ENCODE results near the gene KMT2A. TPM values are rescaled to one million over a fixed set of nuclear protein-coding genes. Genes with fewer than 3 reads are reported as not detected.
A peak's percentile ranks its signal among the peaks of the same experiment; 100 is the strongest.

Gene KMT2A
- total and polyA plus RNA-seq, 10 of the 15 experiments (the other 5 are each of a cell fraction or from before 2014, with no cell fraction given), result 6.1 to 56.9 (median 25.4) TPM

GRCh38 chr11:118406599-118407166 lies 29.6 kb upstream of the KMT2A start:
- SMC1A ChIA-PET (ENCODE audit: uncharacterized antibody, unreplicated experiment), result interaction anchor here (0.7 to 1.3 kb wide), 5 partner anchors 12 to 208 kb away, joined by 3 to 7 read pairs (median 4); no protein-coding TSS in a partner anchor
- FAIRE-seq, result peak; percentile 61

More at GRCh38 chr11:118406599-118407166, 29.6 kb upstream of the KMT2A start:
- DNase-seq (ENCODE audit: low read depth, low spot score) (peak; percentile 17), ATAC-seq (peak; percentile 12; the same call in 2 of the 3 replicates)
- H2AFZ ChIP-seq (ENCODE audit: control insufficient read depth, low read depth, low read length), result no peak overlapping the region
- 72% methylated on average over 7 of the region's 7 CpGs for WGBS (ENCODE audit: insufficient coverage, insufficient replicate concordance, low lambda C conversion rate, missing lambda C conversion rate)
- H3K27me3 ChIP-seq (replicated peaks in 1 of 2; ENCODE audit: control insufficient read depth in 2 of 2, insufficient read depth in 2 of 2, low read length in 1 of 2), result no peaks in the 10 kb centered on the region
- BruUV-seq (replicated peaks), result no TSS peak
- ChIA-PET RAD21 (ENCODE audit: unreplicated experiment) (interaction anchor here (0.6 to 0.7 kb wide), 2 partner anchors 79 to 119 kb away, joined by 3 read pairs; no protein-coding TSS in a partner anchor), POLR2A (no interaction called here), CTCF (interaction anchor here (0.6 to 1.5 kb wide), 6 partner anchors 9 to 208 kb away, joined by 3 to 5 read pairs (median 3); no protein-coding TSS in a partner anchor)
- TF ChIP-seq MAX (IDR thresholded peaks at IDR 0.05; ENCODE audit: low read depth, low read length) (no peak), MXI1 (IDR thresholded peaks at IDR 0.05; ENCODE audit: low read depth, low read length) (no peak), ZBTB11 (CRISPR knock-in tag; IDR thresholded peaks at IDR 0.05) (no peak), SUZ12 (IDR thresholded peaks at IDR 0.05; ENCODE audit: unreplicated experiment) (no peak), MTA2 (IDR thresholded peaks at IDR 0.05; ENCODE audit: low read depth) (no peak), MYB (IDR thresholded peaks at IDR 0.05; ENCODE audit: borderline replicate concordance, low read depth, low read length) (no peak), NRF1 (conservative IDR thresholded peaks at IDR 0.05; ENCODE audit: low read depth, low read length) (no peak), KLF5 (IDR thresholded peaks at IDR 0.05; ENCODE audit: partially characterized antibody) (no peak)
- no peak overlapping the region for H3K27ac ChIP-seq (ENCODE audit: control insufficient read depth, insufficient read depth)
- peaks cover 55% of the 10 kb centered on the region for H3K79me2 ChIP-seq (ENCODE audit: control insufficient read depth, insufficient read depth, low read length)
- H3K9ac ChIP-seq (ENCODE audit: control insufficient read depth, insufficient read depth, low read length), result no peak overlapping the region
- 0 out of 2 replicates have a peak overlapping the region, but pooled peaks have one; percentile 19 for H3K4me2 ChIP-seq (ENCODE audit: control insufficient read depth, insufficient read depth)
- intact Hi-C loops (cut with micrococcal nuclease; ENCODE audit: unreplicated experiment) (no loop called here), in situ Hi-C loops (cut with MboI) (no loop called here)
- H3K9me3 ChIP-seq (replicated peaks; ENCODE audit: control insufficient read depth, insufficient read depth, low read length), result no peaks in the 10 kb centered on the region
- 0 out of 2 replicates have a peak overlapping the region, but pooled peaks have one; percentile 5 for H3K4me3 ChIP-seq
- peaks cover 1 to 14% of the 10 kb centered on the region in 2 experiments; a peak in 3 of 4 replicates for H3K36me3 ChIP-seq (ENCODE audit: control insufficient read depth in 2 of 2, insufficient read depth in 2 of 2, low read length in 1 of 2)
- H3K4me1 ChIP-seq (ENCODE audit: control insufficient read depth, insufficient read depth, low read length), result peaks cover 29% of the 10 kb centered on the region
- H4K20me1 ChIP-seq (ENCODE audit: control insufficient read depth, insufficient read depth), result no peaks in the 10 kb centered on the region
